ENCODE measurements around the gene IL24. TPM values are rescaled to one million over a fixed set of nuclear protein-coding genes. Genes with fewer than 3 reads are reported as not detected.

Gene IL24
- total RNA-seq, 1 donor from 2014 or later, result not detected

DNA sequence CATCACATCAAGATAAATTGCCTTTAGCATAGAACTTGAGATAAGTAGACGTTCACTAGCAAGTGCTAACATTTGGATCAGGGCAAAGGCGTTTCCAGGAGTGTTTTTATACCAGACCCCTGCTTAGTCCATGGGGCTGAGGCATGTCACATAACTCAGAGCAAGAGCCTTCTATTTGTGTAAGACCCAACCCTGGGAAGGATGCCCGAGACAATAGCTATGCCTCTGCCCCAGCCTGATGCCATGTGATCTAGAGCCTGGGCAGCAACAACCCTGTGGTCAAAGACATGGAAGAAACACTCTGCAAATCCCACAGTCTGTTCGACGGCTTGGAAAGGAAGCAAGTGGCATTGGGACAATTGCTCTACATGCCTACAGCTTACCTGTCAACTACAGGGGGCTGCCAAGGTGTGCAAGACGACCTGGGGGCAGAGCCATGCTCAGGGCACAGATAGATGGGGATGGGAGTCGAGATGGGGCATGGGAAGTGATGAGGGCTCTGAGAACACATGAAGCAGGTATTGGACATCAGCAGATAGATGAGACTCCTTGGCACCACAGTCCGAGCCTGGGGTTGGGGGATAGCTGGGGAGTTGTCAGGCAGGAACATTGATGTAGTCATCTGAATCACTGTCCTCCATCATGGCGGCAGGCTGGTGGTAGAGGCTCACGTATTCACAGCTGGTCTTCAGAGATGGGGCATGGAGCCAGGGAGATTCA is 7.3 kb downstream of the IL24 start:
- no peak overlapping the region for H3K27ac ChIP-seq
- intact Hi-C loops (cut with DNase I), result no loop called here
- H3K4me3 ChIP-seq, result no peak overlapping the region
- H3K36me3 ChIP-seq, result no peaks in the 10 kb centered on the region
- H3K9me3 ChIP-seq, result no peaks in the 10 kb centered on the region
- no peak for DNase-seq
- H3K4me1 ChIP-seq, result peaks cover 8% of the 10 kb centered on the region
- TF ChIP-seq, protein P1, sequence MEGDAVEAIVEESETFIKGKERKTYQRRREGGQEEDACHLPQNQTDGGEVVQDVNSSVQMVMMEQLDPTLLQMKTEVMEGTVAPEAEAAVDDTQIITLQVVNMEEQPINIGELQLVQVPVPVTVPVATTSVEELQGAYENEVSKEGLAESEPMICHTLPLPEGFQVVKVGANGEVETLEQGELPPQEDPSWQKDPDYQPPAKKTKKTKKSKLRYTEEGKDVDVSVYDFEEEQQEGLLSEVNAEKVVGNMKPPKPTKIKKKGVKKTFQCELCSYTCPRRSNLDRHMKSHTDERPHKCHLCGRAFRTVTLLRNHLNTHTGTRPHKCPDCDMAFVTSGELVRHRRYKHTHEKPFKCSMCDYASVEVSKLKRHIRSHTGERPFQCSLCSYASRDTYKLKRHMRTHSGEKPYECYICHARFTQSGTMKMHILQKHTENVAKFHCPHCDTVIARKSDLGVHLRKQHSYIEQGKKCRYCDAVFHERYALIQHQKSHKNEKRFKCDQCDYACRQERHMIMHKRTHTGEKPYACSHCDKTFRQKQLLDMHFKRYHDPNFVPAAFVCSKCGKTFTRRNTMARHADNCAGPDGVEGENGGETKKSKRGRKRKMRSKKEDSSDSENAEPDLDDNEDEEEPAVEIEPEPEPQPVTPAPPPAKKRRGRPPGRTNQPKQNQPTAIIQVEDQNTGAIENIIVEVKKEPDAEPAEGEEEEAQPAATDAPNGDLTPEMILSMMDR (IDR thresholded peaks at IDR 0.05), result no peak
- no peak for ATAC-seq
- H3K27me3 ChIP-seq (ENCODE audit: low read depth), result no peaks in the 10 kb centered on the region

DNA sequence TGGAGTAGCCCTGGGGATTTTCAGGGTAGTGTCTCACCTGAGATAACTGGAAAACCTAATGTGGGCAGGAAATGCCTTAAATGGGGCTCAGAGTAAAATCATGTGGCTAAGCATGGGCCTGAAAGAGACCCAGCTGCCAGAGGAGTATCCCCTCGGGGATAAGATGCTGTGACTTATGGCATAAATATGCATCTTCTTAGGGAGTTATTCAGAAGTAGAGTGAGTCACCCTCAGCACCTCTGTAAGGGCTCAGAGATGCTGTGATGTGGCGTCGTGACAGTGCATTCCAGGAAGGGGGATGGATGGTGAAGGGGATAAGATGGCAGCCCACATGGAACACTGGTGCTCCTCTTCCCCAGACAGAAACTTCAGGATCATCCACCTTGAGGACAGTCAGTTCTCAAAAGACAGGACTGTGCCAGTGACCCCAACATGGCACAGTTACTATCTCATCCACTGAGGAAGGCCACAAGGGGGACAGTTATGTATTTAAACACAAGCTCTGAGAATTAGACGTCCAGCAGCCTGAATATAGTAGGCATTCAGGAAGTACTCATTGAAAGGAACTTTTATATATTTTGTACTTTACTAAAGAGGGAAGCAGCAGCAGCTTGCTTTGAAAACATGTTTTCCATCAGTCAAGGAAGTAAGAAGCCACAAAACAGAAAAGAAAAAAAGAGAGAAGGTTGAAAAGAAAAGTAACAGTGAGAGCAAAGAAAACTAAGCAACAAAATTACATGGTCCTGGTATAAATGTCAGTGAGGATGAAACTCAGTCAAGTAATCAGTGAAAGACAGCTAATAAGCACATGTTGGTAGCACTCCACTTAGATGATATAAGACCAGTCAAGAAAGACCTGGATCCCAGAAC is 8.3 kb downstream of the IL24 start:
- no peaks in the 10 kb centered on the region for H3K9me3 ChIP-seq
- peaks cover 17% of the 10 kb centered on the region for H3K4me1 ChIP-seq
- intact Hi-C loops (cut with DNase I), result no loop called here
- H3K4me3 ChIP-seq, result no peak overlapping the region
- no peak for ATAC-seq
- DNase-seq, result no peak
- no peaks in the 10 kb centered on the region for H3K27me3 ChIP-seq (ENCODE audit: low read depth)
- no peak overlapping the region for H3K27ac ChIP-seq
- H3K36me3 ChIP-seq, result no peaks in the 10 kb centered on the region
- TF ChIP-seq, protein P1 (IDR thresholded peaks at IDR 0.05), result no peak

DNA sequence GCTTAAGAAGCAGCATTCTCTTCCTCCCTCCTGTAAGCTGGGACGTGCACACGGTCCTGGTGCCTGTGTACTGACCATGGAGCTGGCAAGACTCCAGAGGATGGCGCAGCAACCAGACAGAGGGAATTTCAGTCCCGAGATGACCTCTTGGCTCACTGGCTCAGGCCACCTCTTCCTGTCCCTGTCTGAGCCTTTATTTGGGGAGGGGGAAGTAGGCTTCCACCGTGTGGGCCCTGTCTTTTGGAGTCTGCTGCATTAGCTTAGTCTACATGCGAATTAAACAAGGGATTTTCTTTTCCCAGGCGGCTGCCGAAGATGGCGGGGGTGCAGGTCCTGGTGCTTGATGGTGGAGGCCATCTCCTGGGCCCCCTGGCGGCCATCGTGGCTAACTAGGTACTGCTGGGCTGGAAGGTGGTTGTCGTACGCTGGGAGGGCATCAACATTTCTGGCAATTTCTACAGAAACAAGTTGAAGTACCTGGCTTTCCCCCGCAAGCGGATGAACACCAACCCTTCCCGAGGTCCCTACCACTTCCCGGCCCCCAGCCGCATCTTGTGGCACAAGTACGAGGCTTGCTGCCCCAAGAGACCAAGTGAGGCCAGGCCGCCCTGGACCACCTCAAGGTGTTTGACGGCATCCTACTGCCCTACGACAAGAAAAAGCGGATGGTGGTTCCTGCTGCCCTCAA is 10.2 kb downstream of the IL24 start:
- no peaks in the 10 kb centered on the region for H3K36me3 ChIP-seq
- intact Hi-C loops (cut with DNase I), result no loop called here
- TF ChIP-seq, protein P1 (IDR thresholded peaks at IDR 0.05), result no peak

DNA sequence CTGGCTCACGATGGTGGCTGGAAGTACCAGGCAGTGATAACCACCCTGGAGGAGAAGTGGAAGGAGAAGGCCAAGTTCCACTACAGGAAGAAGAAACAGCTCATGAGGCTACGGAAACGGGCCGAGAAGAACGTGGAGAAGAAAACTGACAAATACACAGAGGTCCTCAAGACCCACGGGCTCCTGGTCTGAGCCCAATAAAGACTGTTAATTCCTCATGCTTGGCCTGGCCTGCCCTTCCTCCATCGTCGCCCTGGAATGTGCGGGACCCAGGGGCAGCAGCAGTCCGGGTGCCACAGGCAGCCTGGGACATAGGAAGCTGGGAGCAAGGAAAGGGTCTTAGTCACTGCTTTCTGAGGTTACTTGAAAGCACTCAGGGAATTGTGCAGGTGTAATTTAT is 10.8 kb downstream of the IL24 start:
- H3K36me3 ChIP-seq, result no peaks in the 10 kb centered on the region
- ATAC-seq, result no peak

More for the DNA sequence above, 10.2 kb downstream of the IL24 start:
- Histone ChIP-seq H3K9me3 (no peaks in the 10 kb centered on the region), H3K4me1 (peaks cover 22% of the 10 kb centered on the region), H3K27me3 (ENCODE audit: low read depth) (no peaks in the 10 kb centered on the region), H3K4me3 (no peak overlapping the region), H3K27ac (no peak overlapping the region)
- DNase-seq (no peak), ATAC-seq (no peak)

More for the DNA sequence above, 10.8 kb downstream of the IL24 start:
- no peaks in the 10 kb centered on the region for H3K27me3 ChIP-seq (ENCODE audit: low read depth)
- H3K9me3 ChIP-seq, result no peaks in the 10 kb centered on the region
- H3K4me3 ChIP-seq, result no peak overlapping the region
- no peak overlapping the region for H3K27ac ChIP-seq
- TF ChIP-seq, protein P1 (IDR thresholded peaks at IDR 0.05), result no peak
- DNase-seq, result no peak
- intact Hi-C loops (cut with DNase I), result no loop called here
- peaks cover 23% of the 10 kb centered on the region for H3K4me1 ChIP-seq
